Jurkat, Clone E6-1 (cell line): ENCODE measurements around the gene CDV3.

ENCODE experiments used
- DNase-seq: peaks from one replicate; pipeline ENCODE4 v3.0.0-alpha.2; 2011; ENCODE audit warnings: low read depth, low spot score
- H3K4me3 ChIP-seq: 2 replicates; pipeline ENCODE4 v1.5.1; 2011; ENCODE audit warnings: mild to moderate bottlenecking, low read length, control low read depth, moderate library complexity

The CDV3 gene

DNA sequence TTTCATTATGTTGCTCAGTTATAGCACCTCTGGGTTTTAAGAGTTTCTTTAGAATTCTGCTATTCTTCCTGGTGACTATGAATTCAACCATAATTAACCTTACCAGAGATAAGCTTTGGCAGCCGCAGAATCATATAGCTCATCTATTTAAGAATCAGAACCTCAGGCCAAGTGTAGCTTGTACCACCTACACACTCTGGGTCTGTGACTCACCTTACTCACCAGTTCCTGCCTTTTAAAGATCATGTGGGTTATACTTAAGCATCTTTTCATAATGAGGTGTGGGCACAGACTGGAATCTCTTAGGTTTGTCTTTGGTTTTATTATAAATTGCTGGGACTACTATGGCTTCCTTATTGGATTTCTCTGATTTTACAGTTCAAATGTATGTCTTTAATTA, 21.9 kb downstream of the CDV3 start:
- H3K4me3 ChIP-seq, result no peak overlapping the region
- no peak for DNase-seq

DNA sequence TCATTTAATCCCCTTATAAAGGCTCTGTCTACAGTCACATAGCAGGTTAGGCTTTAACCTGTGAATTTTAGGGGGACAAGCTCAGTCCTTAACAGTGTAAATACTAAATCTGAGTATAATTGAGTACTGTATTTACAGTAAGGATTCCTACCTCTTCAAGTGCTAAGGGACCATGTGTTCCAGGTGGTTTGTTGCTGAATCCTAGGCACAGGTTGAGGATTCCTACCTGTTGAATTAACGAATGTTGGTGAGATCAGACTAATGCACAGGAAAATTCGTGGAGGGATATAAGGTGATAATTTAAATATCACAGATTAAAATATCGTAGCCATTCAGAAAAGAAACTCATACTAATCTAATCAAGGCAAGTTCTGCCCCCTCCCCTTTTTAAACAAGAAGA, 24.9 kb downstream of the CDV3 start:
- no peak overlapping the region for H3K4me3 ChIP-seq
- no peak for DNase-seq

DNA sequence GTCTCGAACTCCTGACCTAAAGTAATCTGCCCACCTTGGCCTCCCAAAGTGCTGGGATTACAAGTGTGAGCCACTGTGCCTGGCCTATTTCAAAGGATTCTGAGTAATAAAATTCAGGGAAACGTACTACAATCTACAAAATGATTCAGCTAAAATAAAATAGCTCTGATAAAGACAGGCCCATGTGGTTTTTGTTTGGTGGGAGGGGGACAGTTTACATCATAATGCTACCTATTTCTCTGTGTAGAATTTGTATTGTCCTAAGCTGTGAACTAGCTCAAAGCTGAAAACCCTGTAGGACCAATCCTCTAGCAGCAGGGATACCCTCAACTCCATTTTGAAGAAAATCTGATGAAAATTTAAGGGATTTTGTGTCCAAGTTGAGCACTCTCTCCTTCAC, 25.8 kb downstream of the CDV3 start:
- H3K4me3 ChIP-seq, result no peak overlapping the region
- no peak for DNase-seq

DNA sequence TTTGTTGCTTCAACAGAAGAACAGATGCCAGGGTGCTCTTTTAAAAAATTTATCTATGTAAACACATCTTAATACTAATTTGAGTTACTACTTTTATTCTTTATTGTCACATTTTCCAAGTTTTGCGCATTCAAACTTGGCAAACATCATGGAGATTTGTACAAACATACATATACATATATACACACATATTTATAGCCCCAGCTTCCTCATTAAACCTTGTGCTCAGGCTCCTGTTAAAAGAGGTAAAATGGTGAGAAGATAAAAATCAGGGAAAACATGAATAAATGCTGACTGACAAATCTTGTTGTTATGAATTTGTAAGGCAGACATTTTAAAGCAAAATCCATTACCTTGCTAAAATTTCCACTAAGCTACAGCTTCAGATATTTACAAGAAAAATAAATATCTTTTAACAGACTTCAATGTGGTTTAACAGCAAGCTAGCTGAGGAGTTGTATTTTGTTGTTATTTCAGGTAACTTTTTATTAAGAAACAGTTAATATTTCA, 27.1 kb downstream of the CDV3 start:
- DNase-seq, result no peak
- H3K4me3 ChIP-seq, result no peak overlapping the region

DNA sequence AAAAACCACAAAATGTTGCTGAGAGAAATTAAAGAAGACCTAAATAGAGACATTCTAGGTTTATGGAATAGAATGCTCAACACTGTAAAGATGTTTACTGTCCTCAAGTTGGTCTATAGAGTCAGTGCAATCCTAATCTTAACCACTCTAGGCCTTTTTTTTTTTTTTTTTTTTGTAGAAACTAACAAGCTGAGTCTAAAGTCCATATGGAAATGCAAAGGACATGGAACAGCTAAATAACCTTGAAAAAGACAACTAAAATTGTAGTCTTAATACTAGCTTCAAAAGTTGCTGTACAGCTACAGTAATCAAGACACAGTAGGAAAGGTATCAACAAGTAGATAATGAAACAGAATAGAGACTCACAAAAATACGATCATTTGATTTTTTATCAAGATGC, 32.9 kb downstream of the CDV3 start:
- DNase-seq, result no peak

DNA sequence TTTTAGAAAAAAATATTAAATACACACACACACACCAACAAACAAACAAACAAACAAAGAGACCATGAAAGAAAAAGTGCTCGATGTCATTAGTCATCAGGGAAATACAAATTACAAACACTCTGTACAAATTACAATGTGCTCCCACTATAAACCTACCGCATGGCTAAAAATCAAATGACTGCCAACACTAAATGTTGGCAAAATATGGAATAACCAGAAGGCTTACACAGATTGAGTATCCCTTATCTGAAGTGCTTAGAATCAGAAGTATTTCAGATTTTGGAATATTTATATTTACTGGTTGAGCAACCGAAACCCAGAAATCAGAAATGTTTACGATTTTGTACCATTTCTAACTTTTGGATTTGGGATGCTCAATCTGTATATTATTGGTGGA, 33.4 kb downstream of the CDV3 start:
- DNase-seq, result no peak
- no peak overlapping the region for H3K4me3 ChIP-seq

More for the DNA sequence above, 32.9 kb downstream of the CDV3 start:
- H3K4me3 ChIP-seq, result no peak overlapping the region

DNA sequence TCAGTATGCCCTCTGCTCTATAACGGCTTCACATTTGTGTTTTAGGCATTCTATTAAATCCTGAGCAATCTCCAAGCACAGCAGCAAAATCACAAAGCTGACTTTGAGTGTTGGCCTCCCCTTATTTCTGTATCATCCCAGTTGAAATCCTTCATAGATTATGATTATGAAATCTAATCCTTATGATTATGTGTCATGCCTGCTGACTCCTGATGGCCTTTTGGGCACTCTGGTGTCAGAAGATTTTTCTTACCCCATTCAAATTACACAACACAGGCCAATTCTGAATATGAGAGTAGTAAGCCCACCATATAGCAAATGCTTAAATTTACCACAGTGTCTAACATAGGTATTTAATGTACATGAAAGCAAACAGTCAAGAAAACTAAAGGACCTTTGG, 34.3 kb downstream of the CDV3 start:
- H3K4me3 ChIP-seq, result no peak overlapping the region
- no peak for DNase-seq

DNA sequence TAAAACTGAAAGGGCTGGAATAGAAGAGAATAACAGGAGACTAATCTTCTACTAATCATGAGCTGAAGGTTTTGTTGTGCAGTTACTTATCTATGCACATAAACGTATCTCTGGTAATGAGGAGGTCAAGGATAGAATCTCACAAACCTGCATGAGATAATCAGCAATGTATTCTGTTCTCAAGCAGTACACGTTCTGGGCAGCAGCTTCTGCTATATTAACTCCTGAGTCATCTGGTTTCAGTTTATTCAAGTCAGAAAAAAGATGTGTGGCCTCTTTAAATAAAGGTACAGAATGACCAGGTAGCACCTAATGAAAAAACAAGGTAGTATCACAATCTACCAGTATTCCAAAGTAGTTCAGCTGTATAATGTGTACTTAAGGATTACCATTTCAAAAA, 34.9 kb downstream of the CDV3 start:
- no peak for DNase-seq

DNA sequence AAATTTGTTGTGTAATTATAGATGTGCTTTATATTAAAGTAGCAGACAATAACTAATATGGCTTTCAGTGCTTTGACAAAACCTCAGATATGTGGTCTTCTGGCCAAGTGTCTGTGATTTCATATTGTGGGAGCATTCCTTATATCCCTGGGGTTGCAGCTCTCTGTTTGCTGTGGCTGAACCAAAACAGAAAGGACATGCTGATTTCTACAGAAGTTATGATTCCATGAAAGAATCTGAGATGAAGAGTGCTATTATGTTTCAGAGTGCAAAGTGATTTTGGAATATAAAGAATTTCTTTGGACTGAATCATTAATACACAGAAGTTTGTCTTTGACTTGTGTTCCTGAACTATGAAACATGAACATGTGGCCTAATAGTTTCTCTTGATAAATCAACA, 36.5 kb downstream of the CDV3 start:
- no peak for DNase-seq
- no peak overlapping the region for H3K4me3 ChIP-seq

More for the DNA sequence above, 34.9 kb downstream of the CDV3 start:
- H3K4me3 ChIP-seq, result no peak overlapping the region

DNA sequence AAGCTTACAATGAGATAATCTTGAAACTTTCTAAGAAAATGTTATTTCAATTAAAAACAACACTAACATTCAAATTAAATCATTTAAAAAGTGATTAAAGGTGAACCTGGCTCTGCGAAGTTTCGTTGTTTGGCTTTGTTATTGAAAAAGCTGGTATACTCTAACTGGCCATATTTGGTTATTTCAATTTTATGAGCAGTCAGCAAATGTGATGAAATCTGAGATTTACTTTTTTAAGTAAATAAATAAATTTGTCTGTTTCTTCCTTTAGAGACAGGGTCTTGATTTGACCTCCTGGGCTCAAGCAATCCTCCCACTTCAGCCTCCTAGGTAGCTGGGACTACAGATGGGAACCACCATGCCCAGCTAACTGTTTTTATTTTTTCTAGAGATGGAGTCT, 38.0 kb downstream of the CDV3 start:
- DNase-seq, result no peak
- no peak overlapping the region for H3K4me3 ChIP-seq

DNA sequence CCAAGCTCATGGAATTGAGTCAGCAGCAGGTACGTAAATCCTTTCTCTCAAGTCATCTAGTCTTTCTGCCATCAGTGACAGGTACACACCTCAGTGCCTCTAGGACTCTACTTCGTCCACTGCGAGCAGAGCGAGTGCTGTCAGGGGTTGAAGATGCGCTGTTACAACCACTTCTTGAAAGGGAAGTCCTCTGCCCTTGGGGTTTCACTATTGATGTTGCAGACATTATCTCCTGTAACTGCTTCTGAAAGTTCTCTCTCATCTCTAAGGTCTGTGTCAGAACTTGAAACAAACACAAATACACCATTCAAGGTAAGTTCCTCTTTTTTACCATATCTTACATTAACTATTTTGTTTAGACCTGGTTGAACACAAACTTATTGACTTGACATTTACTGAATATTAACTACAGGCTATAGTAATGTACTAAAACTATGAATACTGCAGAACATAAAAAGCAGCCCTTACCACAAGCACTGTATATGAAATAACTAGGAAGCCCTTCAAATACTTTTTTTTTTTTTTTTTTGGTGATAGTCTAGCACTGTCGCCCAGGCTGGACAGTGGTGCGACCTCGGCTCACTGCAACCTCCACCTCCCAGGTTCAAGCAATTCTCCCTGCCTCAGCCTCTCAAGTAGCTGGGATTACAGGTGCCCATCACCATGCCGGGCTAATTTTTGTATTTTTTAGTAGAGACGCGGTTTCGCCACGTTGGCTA, 46.7 kb downstream of the CDV3 start:
- no peak for DNase-seq
- no peak overlapping the region for H3K4me3 ChIP-seq

DNA sequence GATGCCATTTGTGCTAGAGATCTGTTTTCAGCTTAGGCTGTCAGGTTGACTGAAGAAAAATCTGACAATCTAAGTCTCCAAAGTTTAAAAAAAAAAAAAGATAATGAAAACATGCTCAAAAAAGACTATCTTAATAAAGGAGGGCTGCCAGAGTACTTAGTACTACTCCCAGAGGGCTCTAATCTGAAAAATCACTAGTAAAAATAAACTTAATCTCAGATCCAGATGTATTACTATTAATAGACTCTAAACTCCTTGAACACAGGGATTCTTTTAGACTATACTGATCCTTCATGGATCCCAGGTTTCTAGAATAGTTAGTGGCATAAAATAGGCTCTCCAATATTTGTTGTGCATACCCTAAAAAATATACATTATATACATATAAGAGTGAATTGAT, 54.3 kb downstream of the CDV3 start:
- no peak for DNase-seq
- no peak overlapping the region for H3K4me3 ChIP-seq

DNA sequence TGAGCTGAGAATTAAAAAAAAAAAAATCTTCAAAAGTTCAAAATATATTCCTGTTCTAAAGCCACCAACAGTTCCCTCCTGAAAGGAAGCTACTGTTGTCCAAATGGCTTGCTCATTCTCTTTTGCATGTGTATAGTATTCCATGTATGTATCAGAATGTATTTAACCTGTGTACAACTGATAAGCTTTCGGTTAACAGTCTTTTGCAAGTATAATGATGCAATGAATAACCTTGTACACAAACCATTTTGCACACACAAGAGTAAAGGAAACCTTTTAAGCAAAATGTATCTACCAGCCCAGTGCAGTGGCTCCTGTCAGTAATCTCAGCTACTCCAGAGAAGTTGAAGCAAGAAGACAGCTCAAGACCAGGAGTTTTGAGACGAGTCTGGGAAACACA, 55.7 kb downstream of the CDV3 start:
- H3K4me3 ChIP-seq, result no peak overlapping the region
- no peak for DNase-seq

DNA sequence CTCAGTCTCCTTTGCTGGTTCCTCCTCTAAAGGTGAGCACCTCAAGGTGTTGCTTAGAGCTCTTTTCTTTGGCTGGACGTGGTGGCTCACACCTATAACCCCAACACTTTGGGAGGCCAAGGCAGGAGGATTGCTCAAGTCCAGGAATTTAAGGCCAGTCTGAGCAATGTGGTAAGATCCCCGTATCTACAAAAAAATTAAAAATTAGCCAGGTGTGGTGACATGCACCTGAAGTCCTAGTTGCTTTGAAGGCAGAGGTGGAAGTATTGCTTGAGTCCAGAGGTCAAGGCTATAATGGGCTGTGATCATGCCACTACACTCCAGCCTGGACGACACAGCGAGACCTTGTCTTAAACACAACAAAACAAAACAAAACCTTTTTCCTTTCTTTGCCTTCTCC, 60.0 kb downstream of the CDV3 start:
- H3K4me3 ChIP-seq, result no peak overlapping the region
- no peak for DNase-seq
